Dendritic cell treated with granulocyte-macrophage colony-stimulating factor and Interleukin-4, amounts not matched to agents 40 ng/mL and 50 ng/mL, for 4 days (primary cell): ENCODE results near the gene B3GLCT.

Source experiments
- H3K27ac Mint-ChIP-seq: one replicate; pipeline ENCODE4 v1.8.0; 2022; ENCODE audit warnings: mild to moderate bottlenecking, mixed read lengths
- H3K27me3 Mint-ChIP-seq: one replicate; pipeline ENCODE4 v1.8.0; 2022; ENCODE audit warnings: mild to moderate bottlenecking, mixed read lengths
- H3K36me3 Mint-ChIP-seq: one replicate; pipeline ENCODE4 v1.8.0; 2022; ENCODE audit warnings: low read depth, mixed read lengths
- H3K4me1 Mint-ChIP-seq: one replicate; pipeline ENCODE4 v1.8.0; 2022; ENCODE audit warnings: low read depth, mixed read lengths
- H3K4me3 Mint-ChIP-seq: one replicate; pipeline ENCODE4 v1.8.0; 2022; ENCODE audit warnings: mild to moderate bottlenecking, moderate library complexity, mixed read lengths
- H3K9me3 Mint-ChIP-seq: one replicate; pipeline ENCODE4 v1.8.0; 2022; ENCODE audit warnings: mixed read lengths
- intact Hi-C: fragments of 100-400 bp; cut with micrococcal nuclease; formaldehyde crosslinking; loops from one replicate; pipeline ENCODE4 v1.15.0; 2022

Gene B3GLCT

DNA sequence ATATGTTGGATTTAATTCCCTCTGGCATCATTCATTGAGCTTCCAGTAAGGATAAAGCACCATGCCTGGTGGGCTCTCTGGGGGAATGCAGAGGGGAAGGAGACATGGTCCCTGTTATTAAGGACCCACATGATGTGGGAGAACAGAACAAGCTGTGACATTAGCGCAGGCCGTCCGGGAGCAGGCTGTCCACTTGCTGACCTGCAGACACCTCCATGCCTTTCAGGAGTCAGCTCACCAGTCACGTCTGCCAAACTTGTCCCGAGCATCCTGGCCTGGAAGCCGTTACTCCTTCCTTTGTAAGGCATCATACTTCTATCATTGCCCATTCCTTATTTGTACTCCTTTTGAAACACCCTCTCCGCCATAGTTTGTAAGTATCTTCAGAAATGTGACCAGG is 23.4 kb downstream of the B3GLCT start:
- Mint-ChIP-seq H3K9me3 (no peaks in the 10 kb centered on the region), H3K4me3 (no peak overlapping the region), H3K4me1 (no peaks in the 10 kb centered on the region), H3K27me3 (no peaks in the 10 kb centered on the region), H3K27ac (no peak overlapping the region), H3K36me3 (peaks cover 7% of the 10 kb centered on the region)
- intact Hi-C loops: no loop called here

DNA sequence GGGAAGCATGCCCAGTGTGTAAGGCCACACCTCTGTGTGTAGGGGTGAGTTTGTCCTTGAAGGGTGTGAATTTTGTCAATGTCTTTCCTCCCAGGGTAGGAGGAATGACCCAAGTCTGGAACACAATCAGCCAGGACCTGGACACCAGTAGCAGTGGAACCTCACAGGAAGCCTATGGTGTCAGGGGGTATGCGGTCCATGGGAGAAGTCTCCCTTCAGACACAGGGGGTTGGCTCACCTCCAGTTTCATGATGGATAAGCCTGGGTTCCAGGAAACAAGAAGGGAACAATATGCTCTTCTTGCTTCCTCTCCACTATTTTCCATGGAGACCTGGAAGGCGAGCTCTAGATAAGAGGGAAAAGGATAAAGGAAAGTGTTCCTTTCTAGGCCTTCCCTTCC is 23.9 kb downstream of the B3GLCT start:
- Mint-ChIP-seq H3K9me3 (no peaks in the 10 kb centered on the region), H3K36me3 (peaks cover 7% of the 10 kb centered on the region), H3K27ac (no peak overlapping the region), H3K4me1 (no peaks in the 10 kb centered on the region), H3K4me3 (no peak overlapping the region), H3K27me3 (no peaks in the 10 kb centered on the region)
- intact Hi-C loops: no loop called here

DNA sequence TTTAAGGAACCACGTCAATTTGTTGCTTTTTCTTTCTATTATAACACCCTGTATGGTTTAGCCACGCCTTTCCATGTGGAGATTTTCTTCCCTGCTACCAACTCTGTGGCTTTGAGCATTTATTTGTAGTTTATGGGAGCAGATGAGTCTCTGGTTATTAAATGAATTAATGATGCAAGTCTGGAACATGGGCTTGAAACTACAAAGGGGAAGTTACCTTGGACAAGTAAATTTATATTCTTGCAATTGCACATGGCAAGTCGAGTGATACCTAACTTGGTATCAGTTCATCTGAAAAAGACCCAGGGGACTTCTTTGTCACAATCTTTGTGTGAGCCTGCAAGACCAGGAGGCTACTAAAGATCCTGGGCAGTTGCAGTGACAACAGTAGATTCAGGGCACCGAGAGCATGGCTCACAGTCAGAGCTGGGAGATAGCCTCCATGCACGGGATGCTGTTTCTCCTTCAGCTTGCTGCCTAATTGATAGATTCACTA is 24.4 kb downstream of the B3GLCT start:
- no peak overlapping the region for H3K4me3 Mint-ChIP-seq
- intact Hi-C loops: no loop called here
- no peak overlapping the region for H3K27ac Mint-ChIP-seq
- H3K9me3 Mint-ChIP-seq: no peaks in the 10 kb centered on the region
- no peaks in the 10 kb centered on the region for H3K4me1 Mint-ChIP-seq
- peaks cover 7% of the 10 kb centered on the region for H3K36me3 Mint-ChIP-seq
- no peaks in the 10 kb centered on the region for H3K27me3 Mint-ChIP-seq

DNA sequence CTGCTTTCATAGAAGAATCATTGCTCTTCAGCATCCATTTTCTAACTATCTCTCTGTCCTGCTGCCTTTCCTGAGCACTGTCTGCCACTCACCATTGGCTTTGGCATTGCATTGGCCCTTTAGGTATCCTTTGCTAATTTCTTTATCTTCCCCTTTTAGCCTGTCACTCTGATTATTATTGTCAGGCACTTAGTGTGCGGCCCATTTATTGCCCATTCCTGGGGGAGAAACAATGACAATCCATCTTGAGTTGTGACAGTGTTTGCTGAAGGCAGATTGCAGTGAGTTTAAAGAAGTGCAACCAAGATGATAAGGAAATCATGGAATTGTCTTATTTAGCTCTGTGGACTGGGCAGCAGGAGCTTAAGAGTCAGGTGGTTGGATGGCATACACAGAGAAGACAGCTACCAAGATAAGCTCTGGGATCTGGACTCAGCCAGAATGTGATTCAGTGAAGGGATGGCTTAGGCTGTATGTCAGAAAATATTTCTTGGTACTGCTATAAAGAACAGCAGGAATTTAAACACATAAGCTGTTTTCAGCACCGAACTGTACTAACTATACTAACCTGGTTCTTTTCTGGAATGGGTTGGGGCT is 25.3 kb downstream of the B3GLCT start:
- no peak overlapping the region for H3K27ac Mint-ChIP-seq
- no peaks in the 10 kb centered on the region for H3K4me1 Mint-ChIP-seq
- no peaks in the 10 kb centered on the region for H3K9me3 Mint-ChIP-seq
- no peak overlapping the region for H3K4me3 Mint-ChIP-seq
- intact Hi-C loops: no loop called here
- H3K27me3 Mint-ChIP-seq: no peaks in the 10 kb centered on the region
- H3K36me3 Mint-ChIP-seq: peaks cover 7% of the 10 kb centered on the region

DNA sequence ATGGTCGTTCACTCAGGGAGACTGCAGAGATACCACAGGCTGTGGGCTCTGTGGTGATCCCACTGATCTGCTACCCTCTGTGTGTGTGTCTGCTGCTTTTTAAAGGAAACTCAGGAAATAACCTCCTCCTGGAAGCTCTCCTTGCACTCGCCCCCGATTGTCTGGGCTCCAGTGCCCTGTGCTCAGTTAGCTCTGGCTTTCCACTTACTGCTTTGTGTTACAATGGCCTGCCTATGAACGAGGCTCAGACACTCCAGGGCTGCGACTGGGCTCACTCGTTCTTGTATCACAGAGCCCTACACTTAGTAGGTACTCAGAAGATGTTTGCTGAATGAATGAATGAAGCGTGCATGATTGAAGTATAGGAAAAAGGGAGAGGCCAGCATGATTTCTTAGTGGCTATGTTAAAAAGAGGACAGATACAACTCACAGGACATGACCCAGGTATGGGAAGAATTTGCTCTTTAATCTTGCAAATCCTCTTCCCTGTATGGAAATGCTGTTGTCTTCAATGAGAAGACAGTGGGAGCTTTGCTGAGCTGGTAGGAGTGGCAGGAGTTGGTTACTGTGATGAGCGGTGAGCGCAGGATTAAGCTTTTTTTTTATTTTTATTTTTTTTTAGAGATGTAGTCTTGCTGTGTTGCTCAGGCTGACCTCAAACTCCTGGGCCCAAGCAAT is 26.4 kb downstream of the B3GLCT start:
- intact Hi-C loops: no loop called here
- Mint-ChIP-seq H3K9me3 (no peaks in the 10 kb centered on the region), H3K27me3 (no peaks in the 10 kb centered on the region), H3K36me3 (peaks cover 7% of the 10 kb centered on the region), H3K27ac (no peak overlapping the region), H3K4me3 (no peak overlapping the region), H3K4me1 (no peaks in the 10 kb centered on the region)

DNA sequence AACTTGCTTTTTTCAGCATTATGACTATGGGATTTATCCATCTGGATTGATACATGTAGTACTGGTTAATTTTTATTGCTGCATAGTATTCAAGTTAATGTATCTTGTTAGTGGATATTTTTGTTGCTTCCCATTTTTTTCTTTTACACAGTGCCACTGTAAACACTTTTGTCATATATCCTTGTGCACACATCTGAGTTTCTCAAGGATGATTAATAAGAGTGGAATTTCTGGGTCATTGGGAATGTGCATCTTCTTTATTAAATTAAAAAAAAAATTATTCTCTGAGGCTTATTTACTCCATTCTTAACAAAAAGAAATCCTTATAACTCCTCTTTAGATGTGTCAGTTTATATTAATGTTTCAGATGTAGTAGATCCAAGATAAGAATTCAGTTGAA is 27.3 kb downstream of the B3GLCT start:
- no peaks in the 10 kb centered on the region for H3K4me1 Mint-ChIP-seq
- H3K27ac Mint-ChIP-seq: no peak overlapping the region
- no peaks in the 10 kb centered on the region for H3K27me3 Mint-ChIP-seq
- intact Hi-C loops: no loop called here
- no peaks in the 10 kb centered on the region for H3K9me3 Mint-ChIP-seq
- H3K36me3 Mint-ChIP-seq: peaks cover 7% of the 10 kb centered on the region
- no peak overlapping the region for H3K4me3 Mint-ChIP-seq

GRCh38 chr13:31227870-31228269 is 28.1 kb downstream of the B3GLCT start:
- no peaks in the 10 kb centered on the region for H3K27me3 Mint-ChIP-seq
- H3K27ac Mint-ChIP-seq: no peak overlapping the region
- intact Hi-C loops: no loop called here
- no peaks in the 10 kb centered on the region for H3K9me3 Mint-ChIP-seq
- H3K36me3 Mint-ChIP-seq: peaks cover 7% of the 10 kb centered on the region
- no peaks in the 10 kb centered on the region for H3K4me1 Mint-ChIP-seq
- no peak overlapping the region for H3K4me3 Mint-ChIP-seq

DNA sequence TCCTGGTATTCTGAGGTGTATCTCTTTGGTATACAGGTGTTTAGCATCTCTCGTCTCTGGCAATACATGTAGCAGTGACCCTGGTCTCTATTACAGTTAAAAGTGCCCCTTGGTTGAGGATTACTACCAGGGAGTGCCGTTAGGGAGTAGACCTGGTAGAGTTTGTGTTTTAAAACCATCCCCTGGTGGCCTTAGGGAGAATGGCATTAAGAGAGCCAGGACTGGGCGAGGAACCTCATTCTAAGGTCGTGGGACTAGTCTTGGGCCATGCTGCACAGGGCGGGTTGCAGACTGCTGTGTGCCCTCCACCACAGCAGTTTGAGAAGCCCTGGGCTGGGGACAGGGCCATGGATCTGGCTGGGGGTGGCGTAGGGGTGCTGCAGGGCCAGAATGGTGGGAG is 35.0 kb downstream of the B3GLCT start:
- no peak overlapping the region for H3K4me3 Mint-ChIP-seq
- H3K36me3 Mint-ChIP-seq: no peaks in the 10 kb centered on the region
- intact Hi-C loops: loop anchor here (5.0 kb wide), 1 partner anchor 508 kb away; no protein-coding TSS in a partner anchor
- H3K27ac Mint-ChIP-seq: no peak overlapping the region
- H3K9me3 Mint-ChIP-seq: no peaks in the 10 kb centered on the region
- H3K4me1 Mint-ChIP-seq: no peaks in the 10 kb centered on the region
- no peaks in the 10 kb centered on the region for H3K27me3 Mint-ChIP-seq

DNA sequence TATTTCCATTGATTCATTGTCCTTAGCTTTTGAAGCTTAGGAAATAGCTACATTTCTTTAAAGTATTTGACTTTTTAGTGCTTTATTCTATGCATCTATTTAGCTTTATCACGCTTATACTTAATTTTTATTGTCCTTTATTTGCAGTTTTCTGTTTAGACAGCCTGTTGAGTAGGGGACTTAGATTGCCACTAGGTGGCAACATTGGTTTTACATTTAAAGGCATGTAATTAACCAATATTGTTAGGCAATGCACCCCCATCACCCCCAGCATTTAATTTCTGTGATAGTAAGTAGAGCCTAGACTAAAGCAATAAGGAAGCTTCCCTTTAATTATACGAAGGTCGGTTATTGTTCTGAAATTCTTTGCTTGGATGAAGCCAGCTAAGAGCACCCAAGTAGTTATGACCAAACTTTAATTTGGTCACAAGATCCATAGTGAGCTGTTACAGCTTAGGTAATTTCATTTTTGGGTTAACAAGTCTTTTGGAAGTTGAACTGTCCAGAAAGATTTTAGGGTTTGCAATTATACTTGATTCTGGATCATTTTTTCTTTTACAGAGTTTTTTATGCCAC is 36.5 kb downstream of the B3GLCT start:
- no peak overlapping the region for H3K27ac Mint-ChIP-seq
- no peak overlapping the region for H3K4me3 Mint-ChIP-seq
- intact Hi-C loops: loop anchor here (2.0 to 5.0 kb wide), 2 partner anchors 191 to 506 kb away; no protein-coding TSS in a partner anchor

DNA sequence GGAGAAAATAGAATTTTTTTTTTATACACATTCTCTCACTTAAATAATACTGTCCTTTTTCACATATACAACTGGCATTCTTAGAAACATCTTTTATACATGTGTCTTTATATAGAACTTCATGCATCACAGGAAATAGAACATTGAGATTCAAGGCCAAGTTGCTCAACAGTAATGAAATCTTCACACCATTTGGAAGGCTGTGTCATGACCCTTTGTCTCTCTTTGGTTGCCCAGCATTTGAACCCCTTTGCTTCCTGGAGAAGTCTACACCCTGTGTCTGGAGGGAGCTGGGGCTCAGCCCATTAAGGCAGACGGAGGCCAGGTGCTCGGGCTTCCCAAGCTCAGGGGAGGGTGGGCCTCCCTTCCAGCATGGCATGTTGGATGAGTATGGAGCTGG is 41.1 kb downstream of the B3GLCT start:
- no peaks in the 10 kb centered on the region for H3K27me3 Mint-ChIP-seq
- no peaks in the 10 kb centered on the region for H3K36me3 Mint-ChIP-seq
- H3K4me3 Mint-ChIP-seq: no peak overlapping the region
- intact Hi-C loops: no loop called here
- no peaks in the 10 kb centered on the region for H3K4me1 Mint-ChIP-seq
- no peak overlapping the region for H3K27ac Mint-ChIP-seq
- no peaks in the 10 kb centered on the region for H3K9me3 Mint-ChIP-seq

More for the DNA sequence above, 36.5 kb downstream of the B3GLCT start:
- H3K9me3 Mint-ChIP-seq: no peaks in the 10 kb centered on the region
- H3K27me3 Mint-ChIP-seq: no peaks in the 10 kb centered on the region
- no peaks in the 10 kb centered on the region for H3K4me1 Mint-ChIP-seq
- no peaks in the 10 kb centered on the region for H3K36me3 Mint-ChIP-seq

DNA sequence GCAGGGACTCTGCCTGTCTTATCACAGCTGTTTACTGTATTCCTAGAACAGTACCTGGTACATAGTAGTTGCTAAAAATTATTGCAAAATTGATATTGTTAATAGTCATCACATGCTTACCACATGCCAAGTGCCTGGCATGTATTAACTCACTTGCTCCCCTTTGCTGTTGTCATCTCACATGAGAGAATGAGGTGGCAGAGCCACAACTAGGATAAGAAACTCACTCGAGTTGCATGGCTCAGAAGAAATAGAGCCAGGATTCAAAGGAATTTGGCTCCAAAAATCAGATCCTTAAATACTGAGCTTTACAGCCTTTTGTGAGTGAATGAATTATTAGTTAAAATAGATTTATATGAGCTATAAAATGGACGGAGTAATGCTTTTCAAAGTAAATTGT is 42.6 kb downstream of the B3GLCT start:
- no peak overlapping the region for H3K4me3 Mint-ChIP-seq
- no peaks in the 10 kb centered on the region for H3K36me3 Mint-ChIP-seq

DNA sequence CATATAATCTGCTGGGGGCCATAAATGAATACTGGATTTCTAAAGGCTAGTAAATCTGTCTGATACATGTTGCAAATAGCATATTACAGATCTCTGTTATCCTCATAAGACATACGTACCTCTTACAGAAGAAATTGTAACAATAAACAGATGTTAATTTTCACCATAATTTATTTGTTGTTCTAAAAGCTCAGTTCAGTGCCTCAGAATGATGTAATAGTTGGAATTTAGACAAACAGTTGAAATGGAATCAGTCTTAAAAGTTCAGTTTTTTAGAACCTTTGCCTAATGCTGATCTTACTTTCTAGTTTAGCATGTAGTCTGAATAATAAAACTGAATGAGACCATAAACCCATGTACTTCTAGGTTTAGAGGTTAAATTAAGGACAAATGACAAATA is 43.1 kb downstream of the B3GLCT start:
- no peak overlapping the region for H3K27ac Mint-ChIP-seq
- no peaks in the 10 kb centered on the region for H3K4me1 Mint-ChIP-seq
- no peaks in the 10 kb centered on the region for H3K36me3 Mint-ChIP-seq
- no peaks in the 10 kb centered on the region for H3K9me3 Mint-ChIP-seq
- intact Hi-C loops: no loop called here
- no peak overlapping the region for H3K4me3 Mint-ChIP-seq
- H3K27me3 Mint-ChIP-seq: no peaks in the 10 kb centered on the region

More for the DNA sequence above, 42.6 kb downstream of the B3GLCT start:
- no peaks in the 10 kb centered on the region for H3K4me1 Mint-ChIP-seq
- H3K27me3 Mint-ChIP-seq: no peaks in the 10 kb centered on the region
- no peak overlapping the region for H3K27ac Mint-ChIP-seq
- intact Hi-C loops: no loop called here
- no peaks in the 10 kb centered on the region for H3K9me3 Mint-ChIP-seq

DNA sequence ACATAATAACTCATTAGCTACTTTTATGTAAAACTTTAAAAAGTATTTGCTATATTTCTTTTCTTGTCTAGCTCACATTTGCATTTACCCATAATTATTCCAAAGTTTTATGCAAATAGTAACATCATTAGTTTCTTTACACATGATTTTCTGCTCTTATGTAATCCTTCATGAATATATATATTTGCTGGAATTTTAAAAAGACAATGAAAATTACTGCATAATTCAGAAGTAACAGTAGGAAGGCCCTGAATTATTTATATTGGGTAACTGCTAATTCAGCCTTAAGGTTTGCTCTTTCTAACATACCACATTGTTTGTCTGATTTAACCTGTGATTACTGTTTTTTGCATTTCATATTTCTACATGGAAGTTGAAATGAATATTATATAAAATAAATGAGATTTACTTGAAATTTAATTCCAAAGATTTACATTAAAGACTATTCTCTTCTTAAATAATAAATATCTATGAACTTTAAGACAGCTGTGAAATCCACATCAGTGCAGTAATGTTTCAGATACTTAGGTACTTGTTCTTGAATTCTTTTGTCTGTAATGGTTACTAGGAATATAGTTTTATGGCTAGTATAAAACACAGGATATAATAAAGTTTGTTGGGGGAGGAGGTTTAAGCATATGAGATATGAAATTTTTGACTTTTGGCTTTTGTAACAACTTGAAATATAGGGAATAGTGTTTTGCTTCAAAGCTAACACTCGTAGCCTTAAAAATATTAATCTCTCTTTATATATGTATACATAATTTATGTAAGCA is 46.0 kb downstream of the B3GLCT start:
- Mint-ChIP-seq H3K27me3 (no peaks in the 10 kb centered on the region), H3K27ac (no peak overlapping the region), H3K4me3 (no peak overlapping the region), H3K4me1 (peaks cover 5% of the 10 kb centered on the region), H3K9me3 (peaks cover 1% of the 10 kb centered on the region), H3K36me3 (peaks cover 2% of the 10 kb centered on the region)
- intact Hi-C loops: no loop called here

DNA sequence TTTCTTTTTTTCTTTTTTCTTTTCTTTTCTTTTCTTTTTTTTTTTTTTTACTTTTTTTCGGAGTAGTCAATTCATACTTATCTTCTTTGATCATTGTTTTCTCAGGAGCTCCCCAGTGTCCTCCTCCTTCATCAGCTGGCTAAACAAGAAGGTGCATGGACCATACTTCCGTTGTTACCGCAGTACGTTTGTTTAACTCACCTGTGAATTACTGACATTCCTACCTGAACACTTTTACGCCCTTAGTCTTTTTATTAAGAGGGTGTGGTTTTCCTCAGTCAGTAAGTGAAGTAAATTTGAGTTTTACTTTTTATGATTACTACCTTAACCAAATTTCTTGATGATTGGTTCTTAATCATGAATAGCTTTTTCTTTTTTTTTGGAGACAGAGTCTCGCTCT is 47.1 kb downstream of the B3GLCT start:
- Mint-ChIP-seq H3K4me3 (no peak overlapping the region), H3K4me1 (peaks cover 5% of the 10 kb centered on the region), H3K27me3 (no peaks in the 10 kb centered on the region), H3K27ac (no peak overlapping the region), H3K9me3 (peaks cover 12% of the 10 kb centered on the region), H3K36me3 (peaks cover 11% of the 10 kb centered on the region)
- intact Hi-C loops: no loop called here
